ENCODE measurements around the gene TCF3.
A peak's percentile ranks its signal among the peaks of the same experiment; 100 is the strongest.

Gene TCF3

DNA sequence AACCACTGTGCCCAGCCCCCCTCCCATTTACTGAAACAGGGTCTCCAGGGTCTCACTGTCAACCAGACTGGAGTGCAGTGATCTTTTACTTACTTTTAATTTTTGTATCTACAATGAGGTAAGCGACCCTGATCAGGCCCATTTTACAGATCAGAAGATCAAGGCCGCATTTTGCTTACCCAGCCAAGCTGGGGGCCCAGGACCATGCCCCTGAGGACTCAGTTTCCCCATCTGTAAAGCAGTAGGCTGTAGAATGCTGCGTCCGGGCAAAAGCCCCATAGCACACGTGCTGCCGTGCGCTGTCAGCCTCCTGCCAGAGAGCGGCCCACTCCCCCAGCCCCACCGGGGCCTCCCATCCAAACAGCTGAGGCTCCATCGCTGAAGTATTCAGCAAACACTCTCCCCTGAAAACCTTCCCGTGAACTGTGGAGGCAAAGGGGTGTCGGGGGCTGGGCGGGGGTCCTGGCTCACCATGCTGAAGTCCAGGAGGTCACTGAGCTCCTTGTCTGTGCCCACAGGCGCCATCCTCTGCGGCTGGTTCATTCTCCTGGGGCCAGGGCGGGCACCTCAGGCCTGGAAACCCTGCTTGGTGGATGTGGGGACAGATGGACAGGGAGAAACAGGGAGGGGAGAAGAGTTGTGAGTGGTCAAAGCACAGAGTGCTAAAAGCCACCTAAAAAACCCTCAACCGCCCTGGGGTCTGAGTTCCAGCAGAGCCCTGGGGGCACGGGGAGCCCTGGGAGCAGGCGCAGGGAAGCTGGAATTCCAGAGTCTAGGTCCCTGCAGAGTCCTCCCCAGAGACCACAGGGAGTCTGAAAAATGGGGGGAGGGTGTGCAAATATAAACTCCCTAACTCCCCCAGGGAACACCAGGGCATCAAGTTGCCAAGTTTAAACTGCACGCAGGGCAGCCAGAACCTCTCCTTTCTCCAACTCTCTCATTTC is 2.4 kb downstream of the TCF3 start:
- DNase-seq (ENCODE audit: extremely low read depth, low read depth) = no peak
- TF ChIP-seq, protein P1, sequence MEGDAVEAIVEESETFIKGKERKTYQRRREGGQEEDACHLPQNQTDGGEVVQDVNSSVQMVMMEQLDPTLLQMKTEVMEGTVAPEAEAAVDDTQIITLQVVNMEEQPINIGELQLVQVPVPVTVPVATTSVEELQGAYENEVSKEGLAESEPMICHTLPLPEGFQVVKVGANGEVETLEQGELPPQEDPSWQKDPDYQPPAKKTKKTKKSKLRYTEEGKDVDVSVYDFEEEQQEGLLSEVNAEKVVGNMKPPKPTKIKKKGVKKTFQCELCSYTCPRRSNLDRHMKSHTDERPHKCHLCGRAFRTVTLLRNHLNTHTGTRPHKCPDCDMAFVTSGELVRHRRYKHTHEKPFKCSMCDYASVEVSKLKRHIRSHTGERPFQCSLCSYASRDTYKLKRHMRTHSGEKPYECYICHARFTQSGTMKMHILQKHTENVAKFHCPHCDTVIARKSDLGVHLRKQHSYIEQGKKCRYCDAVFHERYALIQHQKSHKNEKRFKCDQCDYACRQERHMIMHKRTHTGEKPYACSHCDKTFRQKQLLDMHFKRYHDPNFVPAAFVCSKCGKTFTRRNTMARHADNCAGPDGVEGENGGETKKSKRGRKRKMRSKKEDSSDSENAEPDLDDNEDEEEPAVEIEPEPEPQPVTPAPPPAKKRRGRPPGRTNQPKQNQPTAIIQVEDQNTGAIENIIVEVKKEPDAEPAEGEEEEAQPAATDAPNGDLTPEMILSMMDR (IDR thresholded peaks at IDR 0.05; ENCODE audit: low read depth, low read length, missing control alignments) = no peak
- H3K4me3 ChIP-seq (replicated peaks; ENCODE audit: low read depth, low read length) = peak overlapping the region; percentile 82

DNA sequence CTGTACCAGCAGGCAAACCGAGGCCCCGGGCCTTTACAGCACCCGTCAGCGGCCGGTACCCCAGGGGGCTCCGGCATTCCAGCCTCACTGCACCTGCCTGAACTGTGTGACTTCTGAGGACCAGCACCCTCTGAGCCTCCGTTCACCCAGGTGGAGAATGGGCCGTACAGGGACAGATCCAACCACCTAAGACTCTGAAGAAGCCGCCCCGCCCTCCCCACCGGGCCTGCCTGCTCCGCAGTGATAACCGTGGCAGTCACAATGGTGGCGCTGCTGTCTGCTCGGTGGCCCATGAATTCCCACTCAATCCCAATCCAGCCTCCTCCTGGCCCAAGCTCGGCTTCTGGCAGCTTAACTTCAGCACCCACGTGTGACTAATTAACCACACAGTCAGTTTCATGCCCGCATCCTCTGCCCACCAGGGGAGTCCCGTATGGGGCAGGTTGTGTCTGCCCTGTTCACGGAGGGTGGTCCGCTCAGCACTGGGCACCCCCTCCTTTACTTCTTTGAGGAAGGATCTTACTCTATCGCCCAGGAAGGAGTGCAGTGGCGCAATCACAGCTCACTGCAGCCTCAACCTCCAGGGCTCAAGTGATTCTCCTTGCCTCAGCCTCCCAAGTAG is 3.4 kb downstream of the TCF3 start:
- DNase-seq (ENCODE audit: extremely low read depth, low read depth) = no peak
- TF ChIP-seq, protein P1 (IDR thresholded peaks at IDR 0.05; ENCODE audit: low read depth, low read length, missing control alignments) = no peak
- H3K4me3 ChIP-seq (replicated peaks; ENCODE audit: low read depth, low read length) = no peak overlapping the region

DNA sequence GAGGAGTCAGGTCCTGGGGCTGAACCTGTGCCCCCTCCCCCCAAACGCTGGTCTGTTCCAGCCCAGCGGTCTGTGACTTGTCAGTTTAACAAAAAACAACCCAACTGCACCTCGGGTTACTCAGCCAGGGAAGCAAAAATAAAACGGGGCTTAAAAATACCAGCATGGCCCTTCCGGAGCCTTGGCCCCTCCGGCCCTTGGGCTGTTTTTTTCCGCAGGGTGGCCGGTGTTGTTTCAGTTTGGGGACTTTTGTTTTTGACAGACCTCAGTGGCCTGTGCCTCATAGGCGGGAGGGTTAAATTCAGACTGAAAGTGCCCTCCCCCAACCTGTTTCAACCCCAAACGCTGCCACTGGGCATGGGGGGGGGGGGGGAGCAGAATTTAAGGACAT is 4.0 kb downstream of the TCF3 start:
- no peak overlapping the region for H3K4me3 ChIP-seq (replicated peaks; ENCODE audit: low read depth, low read length)
- no peak for DNase-seq (ENCODE audit: extremely low read depth, low read depth)
- TF ChIP-seq, protein P1 (IDR thresholded peaks at IDR 0.05; ENCODE audit: low read depth, low read length, missing control alignments) = no peak

DNA sequence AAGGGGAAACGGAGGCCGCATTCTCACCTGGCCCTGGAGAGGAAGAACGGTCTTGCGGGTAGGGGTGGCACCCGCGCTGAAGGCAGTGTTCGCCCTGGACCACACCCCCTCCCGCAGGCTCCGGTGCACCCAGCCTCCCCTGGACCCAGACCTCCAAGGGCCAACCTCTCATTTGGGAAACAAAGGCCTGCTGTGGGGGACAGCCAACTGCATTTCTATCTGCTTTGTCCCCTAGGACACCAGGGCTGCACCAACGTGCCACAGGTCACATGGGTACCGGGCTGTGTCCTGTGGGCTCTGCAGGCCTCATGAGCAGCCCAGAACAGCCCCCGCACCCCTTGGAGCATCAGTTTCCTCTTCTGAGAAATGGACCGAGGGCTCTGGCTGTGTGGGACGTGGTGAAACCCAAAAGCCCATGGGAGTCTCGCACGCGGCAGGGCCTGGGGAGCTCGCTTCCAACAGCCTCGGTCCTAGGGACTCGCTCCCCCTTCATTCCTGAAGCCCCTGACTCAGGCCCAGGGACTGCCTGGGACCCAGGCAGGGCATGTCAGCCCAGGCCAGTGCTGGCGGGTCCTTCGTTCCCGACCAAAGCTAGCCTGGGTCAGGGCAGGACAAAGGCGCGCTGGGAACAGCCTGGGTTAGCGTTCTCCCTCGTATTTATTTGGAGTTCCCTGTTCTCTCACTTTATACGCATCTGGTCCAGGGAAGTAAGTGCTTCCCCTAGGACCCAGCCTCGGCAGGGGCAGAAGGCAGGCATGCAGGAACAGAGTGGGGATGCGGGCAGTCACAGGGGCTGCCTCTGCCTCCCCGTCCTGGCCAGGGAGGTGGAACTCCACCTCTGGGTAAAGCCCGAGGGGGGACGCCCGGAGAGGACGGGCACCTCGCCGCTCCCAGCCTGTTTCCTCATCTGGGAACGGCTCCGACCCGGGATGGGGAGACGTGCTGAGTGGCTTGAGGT is 4.6 kb downstream of the TCF3 start:
- H3K4me3 ChIP-seq (replicated peaks; ENCODE audit: low read depth, low read length) = no peak overlapping the region
- TF ChIP-seq, protein P1 (IDR thresholded peaks at IDR 0.05; ENCODE audit: low read depth, low read length, missing control alignments) = no peak
- DNase-seq (ENCODE audit: extremely low read depth, low read depth) = no peak

DNA sequence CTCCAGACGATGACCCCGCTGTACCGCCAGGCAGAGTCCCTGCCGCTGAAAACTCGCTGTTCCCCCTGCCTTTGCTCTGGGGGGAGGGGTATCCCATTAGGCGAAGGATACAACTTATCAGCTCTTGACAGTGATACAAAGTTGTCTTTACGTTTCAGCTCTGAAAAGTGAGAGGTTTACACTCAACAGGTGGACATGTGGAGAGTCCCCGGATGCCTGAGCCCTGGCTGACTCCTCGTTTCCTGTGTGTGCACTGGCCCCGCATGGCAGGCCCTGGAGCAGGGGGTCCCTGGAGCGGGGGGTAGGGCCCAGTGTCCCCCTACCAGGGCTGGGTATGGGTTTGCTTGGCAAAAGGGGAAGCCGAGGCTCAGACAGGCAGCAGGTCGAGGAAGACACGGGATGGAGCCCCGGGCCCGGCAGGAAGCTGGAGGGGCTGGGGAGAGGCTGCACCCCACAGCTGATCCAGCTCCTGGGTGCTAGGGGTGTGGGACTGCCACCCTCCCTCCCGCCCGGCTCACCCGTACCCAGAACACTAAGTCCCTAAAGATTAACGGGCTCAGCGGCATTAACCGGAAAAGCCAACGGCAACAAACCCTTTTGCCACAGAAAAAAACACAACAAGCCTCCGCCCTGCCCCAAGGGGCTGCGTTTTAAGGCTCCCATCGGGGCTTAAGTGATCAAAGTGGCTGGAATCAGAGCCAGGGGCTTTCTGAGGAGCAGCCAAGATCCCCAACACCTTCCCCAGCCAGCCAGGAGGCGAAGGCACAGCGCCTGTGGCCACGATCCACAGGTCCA is 5.6 kb downstream of the TCF3 start:
- H3K4me3 ChIP-seq (replicated peaks; ENCODE audit: low read depth, low read length) = no peak overlapping the region
- TF ChIP-seq, protein P1 (IDR thresholded peaks at IDR 0.05; ENCODE audit: low read depth, low read length, missing control alignments) = no peak
- DNase-seq (ENCODE audit: extremely low read depth, low read depth) = no peak

DNA sequence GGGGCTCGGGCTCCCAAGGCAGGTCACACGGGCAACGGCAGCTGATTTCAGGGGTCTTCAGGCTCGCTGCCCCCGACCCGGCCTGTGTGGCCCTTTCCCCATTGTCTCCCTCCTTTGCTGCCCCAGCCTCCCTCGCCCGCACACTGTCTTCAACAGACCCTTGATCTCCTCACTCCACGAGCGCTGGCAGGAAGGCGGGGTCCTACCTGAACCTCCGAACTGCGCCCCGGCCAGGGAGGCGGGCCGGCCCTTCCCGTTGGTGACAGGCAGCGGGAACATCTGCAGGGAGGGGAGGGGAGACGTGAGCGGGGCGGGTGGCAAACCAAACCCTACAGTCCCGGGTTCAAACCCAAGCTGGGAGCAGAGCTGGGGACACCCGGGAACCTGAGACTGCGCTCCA is 6.3 kb downstream of the TCF3 start:
- no peak overlapping the region for H3K4me3 ChIP-seq (replicated peaks; ENCODE audit: low read depth, low read length)
- TF ChIP-seq, protein P1 (IDR thresholded peaks at IDR 0.05; ENCODE audit: low read depth, low read length, missing control alignments) = no peak

More for the DNA sequence above, 6.3 kb downstream of the TCF3 start:
- DNase-seq (ENCODE audit: extremely low read depth, low read depth) = no peak

All from HFF-Myc (cell line).